Measurements from ENCODE around the gene C1orf232.

The C1orf232 gene

GRCh38 chr1:26142159-26142558 is 26.6 kb downstream of the C1orf232 start:
- TF ChIP-seq CTCF (IDR thresholded peaks at IDR 0.05; ENCODE audit: poor library complexity, severe bottlenecking), result no peak
- DNase-seq (ENCODE audit: low spot score), result no peak
- peaks cover 5% of the 10 kb centered on the region for H3K4me1 ChIP-seq (ENCODE audit: insufficient read depth, poor library complexity, severe bottlenecking)
- no peak for ATAC-seq (ENCODE audit: low read depth)
- no peak overlapping the region for H3K4me3 ChIP-seq (ENCODE audit: severe bottlenecking)
- H3K27ac ChIP-seq (ENCODE audit: poor library complexity, severe bottlenecking), result no peak overlapping the region
- H3K9me3 ChIP-seq (ENCODE audit: severe bottlenecking), result no peaks in the 10 kb centered on the region
- no peaks in the 10 kb centered on the region for H3K36me3 ChIP-seq (ENCODE audit: low read depth)
- no peaks in the 10 kb centered on the region for H3K27me3 ChIP-seq (ENCODE audit: insufficient read depth, poor library complexity, severe bottlenecking)

- ATAC-seq (ENCODE audit: low read depth) (no peak), DNase-seq (ENCODE audit: low spot score) (no peak)
- Histone ChIP-seq H3K27ac (ENCODE audit: poor library complexity, severe bottlenecking) (no peak overlapping the region), H3K27me3 (ENCODE audit: insufficient read depth, poor library complexity, severe bottlenecking) (no peaks in the 10 kb centered on the region), H3K9me3 (ENCODE audit: severe bottlenecking) (peaks cover 4% of the 10 kb centered on the region), H3K36me3 (ENCODE audit: low read depth) (no peaks in the 10 kb centered on the region), H3K4me1 (ENCODE audit: insufficient read depth, poor library complexity, severe bottlenecking) (no peaks in the 10 kb centered on the region), H3K4me3 (ENCODE audit: severe bottlenecking) (no peak overlapping the region)
- no peak for TF ChIP-seq CTCF (IDR thresholded peaks at IDR 0.05; ENCODE audit: poor library complexity, severe bottlenecking)
These were observed 29.7 kb downstream of the C1orf232 start for GRCh38 chr1:26138974-26139558.

- Histone ChIP-seq H3K27me3 (ENCODE audit: insufficient read depth, poor library complexity, severe bottlenecking) (no peaks in the 10 kb centered on the region), H3K4me1 (ENCODE audit: insufficient read depth, poor library complexity, severe bottlenecking) (no peaks in the 10 kb centered on the region), H3K27ac (ENCODE audit: poor library complexity, severe bottlenecking) (no peak overlapping the region), H3K36me3 (ENCODE audit: low read depth) (no peaks in the 10 kb centered on the region), H3K9me3 (ENCODE audit: severe bottlenecking) (peaks cover 4% of the 10 kb centered on the region), H3K4me3 (ENCODE audit: severe bottlenecking) (no peak overlapping the region)
- no peak for ATAC-seq (ENCODE audit: low read depth)
- DNase-seq (ENCODE audit: low spot score), result no peak
- no peak for TF ChIP-seq CTCF (IDR thresholded peaks at IDR 0.05; ENCODE audit: poor library complexity, severe bottlenecking)
These were observed 34.3 kb downstream of the C1orf232 start for GRCh38 chr1:26134466-26134865.

GRCh38 chr1:26132834-26133167 is 36.0 kb downstream of the C1orf232 start:
- Histone ChIP-seq H3K4me1 (ENCODE audit: insufficient read depth, poor library complexity, severe bottlenecking) (no peaks in the 10 kb centered on the region), H3K27ac (ENCODE audit: poor library complexity, severe bottlenecking) (no peak overlapping the region), H3K4me3 (ENCODE audit: severe bottlenecking) (no peak overlapping the region), H3K36me3 (ENCODE audit: low read depth) (no peaks in the 10 kb centered on the region), H3K27me3 (ENCODE audit: insufficient read depth, poor library complexity, severe bottlenecking) (no peaks in the 10 kb centered on the region), H3K9me3 (ENCODE audit: severe bottlenecking) (peaks cover 4% of the 10 kb centered on the region)
- no peak for DNase-seq (ENCODE audit: low spot score)
- no peak for TF ChIP-seq CTCF (IDR thresholded peaks at IDR 0.05; ENCODE audit: poor library complexity, severe bottlenecking)
- no peak for ATAC-seq (ENCODE audit: low read depth)

- H3K27me3 ChIP-seq (ENCODE audit: insufficient read depth, poor library complexity, severe bottlenecking), result no peaks in the 10 kb centered on the region
- H3K36me3 ChIP-seq (ENCODE audit: low read depth), result no peaks in the 10 kb centered on the region
- no peaks in the 10 kb centered on the region for H3K4me1 ChIP-seq (ENCODE audit: insufficient read depth, poor library complexity, severe bottlenecking)
- peaks cover 4% of the 10 kb centered on the region for H3K9me3 ChIP-seq (ENCODE audit: severe bottlenecking)
- DNase-seq (ENCODE audit: low spot score), result no peak
- H3K4me3 ChIP-seq (ENCODE audit: severe bottlenecking), result no peak overlapping the region
- no peak overlapping the region for H3K27ac ChIP-seq (ENCODE audit: poor library complexity, severe bottlenecking)
- ATAC-seq (ENCODE audit: low read depth), result no peak
- no peak for TF ChIP-seq CTCF (IDR thresholded peaks at IDR 0.05; ENCODE audit: poor library complexity, severe bottlenecking)
These were observed 36.5 kb downstream of the C1orf232 start for GRCh38 chr1:26132128-26132833.
